H1 (cell line): ENCODE measurements around the gene KLK5. TPM values are rescaled to one million over a fixed set of nuclear protein-coding genes. Genes with fewer than 3 reads are reported as not detected.

Source experiments
- CTCF ChIA-PET: fragments of 300-600 bp; sonication (Branson Sonifier 250); formaldehyde crosslinking; loops from one replicate; lab custom pipeline; 2021; ENCODE audit not compliant: partially characterized antibody; lab: Charles Lee
- POLR2A ChIA-PET: fragments of 300-600 bp; sonication (Branson Sonifier 250); formaldehyde crosslinking; loops from one replicate; lab custom pipeline; 2021; ENCODE audit warnings: inconsistent platforms; ENCODE audit not compliant: partially characterized antibody; lab: Charles Lee
- DNase-seq, 2 experiments: peaks; one replicate each; pipeline versions ENCODE4 v3.0.0 to v3.0.0-alpha.2; 2010 to 2022; ENCODE audit warnings: low spot score in 2 of 2, low read depth in 1 of 2, mixed read lengths in 1 of 2
- FAIRE-seq: peaks from 2 replicates; lab custom pipeline; 2011; peaks lifted over from hg19 to GRCh38; lab: Jason Lieb, UNC
- H2AFZ ChIP-seq: 2 replicates; pipeline ENCODE4 v1.8.1; 2012; ENCODE audit warnings: low read length, inconsistent platforms
- H2AK5ac ChIP-seq: 2 replicates; pipeline ENCODE4 v1.6.1; 2013; ENCODE audit warnings: low read depth, low read length
- H2BK120ac ChIP-seq: replicated peaks from 2 replicates; pipeline ENCODE3; 2013; ENCODE audit warnings: low read depth, low read length, inconsistent platforms
- H2BK12ac ChIP-seq: 2 replicates; pipeline ENCODE4 v1.6.1; 2013; ENCODE audit warnings: low read depth, low read length
- H2BK15ac ChIP-seq: 2 replicates; pipeline ENCODE4 v1.6.1; 2013; ENCODE audit warnings: low read length
- H2BK20ac ChIP-seq: 2 replicates; pipeline ENCODE4 v1.6.1; 2013; ENCODE audit warnings: low read length
- H2BK5ac ChIP-seq: 2 replicates; pipeline ENCODE4 v1.6.1; 2013; ENCODE audit warnings: low read depth, low read length
- H3K14ac ChIP-seq: 2 replicates; pipeline ENCODE4 v1.6.1; 2013; ENCODE audit warnings: inconsistent platforms; ENCODE audit not compliant: insufficient read length
- H3K18ac ChIP-seq: 2 replicates; pipeline ENCODE4 v1.6.1; 2013; ENCODE audit warnings: low read length; ENCODE audit errors: extremely low read depth
- H3K23ac ChIP-seq: 2 replicates; pipeline ENCODE4 v1.6.1; 2013; ENCODE audit warnings: inconsistent platforms; ENCODE audit not compliant: insufficient read length
- H3K23me2 ChIP-seq: 2 replicates; pipeline ENCODE4 v1.6.1; 2013; ENCODE audit warnings: low read depth, low read length
- H3K27ac ChIP-seq: 2 replicates; pipeline ENCODE4 v1.6.1; 2011; ENCODE audit warnings: low read depth, low read length, inconsistent platforms
- H3K27me3 ChIP-seq, 4 experiments: replicated peaks in 1 of 4; 1 replicate in 1 of 4; 2 replicates in 3 of 4; pipeline versions ENCODE4 v1.6.1 to v1.8.1; 2011 to 2013; ENCODE audit warnings: low read length in 3 of 4, mild to moderate bottlenecking in 3 of 4, inconsistent platforms in 2 of 4, mixed read lengths in 2 of 4, moderate library complexity in 1 of 4; ENCODE audit not compliant: control insufficient read depth in 3 of 4, insufficient read depth in 3 of 4; ENCODE audit errors: extremely low read depth in 1 of 4
- H3K36me3 ChIP-seq, 4 experiments: 2 replicates each; pipeline versions ENCODE4 v1.6.1 to v1.8.1; 2011 to 2013; ENCODE audit warnings: mild to moderate bottlenecking in 4 of 4, low read length in 3 of 4, moderate library complexity in 2 of 4, control low read depth in 1 of 4, inconsistent platforms in 1 of 4; ENCODE audit not compliant: insufficient read depth in 4 of 4, control insufficient read depth in 2 of 4
- H3K4ac ChIP-seq: replicated peaks from 2 replicates; pipeline ENCODE3; 2013; ENCODE audit warnings: low read length, low read depth, mixed read lengths, inconsistent platforms; ENCODE audit not compliant: insufficient read length
- H3K4me1 ChIP-seq, 4 experiments: replicated peaks in 1 of 4; 1 replicate in 1 of 4; 2 replicates in 3 of 4; pipeline versions ENCODE4 v1.6.1 to v1.8.1; 2011 to 2013; ENCODE audit warnings: low read length in 3 of 4, inconsistent platforms in 2 of 4, mixed read lengths in 1 of 4; ENCODE audit not compliant: insufficient read depth in 4 of 4, control insufficient read depth in 3 of 4
- H3K4me2 ChIP-seq, 2 experiments: 2 replicates each; pipeline versions ENCODE4 v1.6.1 to v1.8.1; 2011 to 2013; ENCODE audit warnings: low read depth in 2 of 2, low read length in 2 of 2, control low read depth in 1 of 2, inconsistent platforms in 1 of 2, mild to moderate bottlenecking in 1 of 2; ENCODE audit not compliant: insufficient read depth in 1 of 2
- H3K4me3 ChIP-seq, 4 experiments: fragments of 200-600, 300-600 bp in 1 of 4; sonication (generic), shearing (Covaris generic), sonication (Bioruptor Twin) in 1 of 4; 2 replicates each; pipeline versions ENCODE4 v1.5.1 to v1.8.1; 2011 to 2016; ENCODE audit warnings: low read length in 4 of 4, low read depth in 3 of 4, control low read depth in 2 of 4, inconsistent platforms in 2 of 4, mild to moderate bottlenecking in 2 of 4, mixed read lengths in 1 of 4, moderate library complexity in 1 of 4; ENCODE audit not compliant: insufficient read depth in 2 of 4; ENCODE audit errors: extremely low read depth in 1 of 4
- H3K56ac ChIP-seq: replicated peaks from 2 replicates; pipeline ENCODE3; 2013; ENCODE audit warnings: low read depth, mild to moderate bottlenecking, mixed read lengths, low read length, inconsistent platforms; ENCODE audit not compliant: insufficient read length
- H3K79me1 ChIP-seq: 2 replicates; pipeline ENCODE4 v1.6.1; 2013; ENCODE audit warnings: low read depth, low read length, control low read depth
- H3K79me2 ChIP-seq, 2 experiments: 2 replicates each; pipeline versions ENCODE4 v1.6.1 to v1.8.1; 2012 to 2013; ENCODE audit warnings: low read length in 2 of 2, mild to moderate bottlenecking in 2 of 2, inconsistent platforms in 1 of 2; ENCODE audit not compliant: insufficient read depth in 2 of 2, control insufficient read depth in 1 of 2
- H3K9ac ChIP-seq, 4 experiments: replicated peaks in 1 of 4; 1 replicate in 1 of 4; 2 replicates in 3 of 4; pipeline versions ENCODE4 v1.6.1 to v1.8.1; 2011 to 2013; ENCODE audit warnings: low read depth in 3 of 4, low read length in 3 of 4, control low read depth in 2 of 4, mild to moderate bottlenecking in 2 of 4, moderate library complexity in 2 of 4, inconsistent platforms in 1 of 4; ENCODE audit errors: extremely low read depth in 1 of 4
- H3K9me3 ChIP-seq, 2 experiments: 2 replicates each; pipeline versions ENCODE4 v1.6.1 to v1.8.1; 2012 to 2013; ENCODE audit warnings: mild to moderate bottlenecking in 2 of 2, moderate library complexity in 2 of 2, control low read depth in 1 of 2, inconsistent platforms in 1 of 2, low read depth in 1 of 2, low read length in 1 of 2, mixed read lengths in 1 of 2; ENCODE audit not compliant: insufficient read depth in 2 of 2
- H4K20me1 ChIP-seq, 2 experiments: replicated peaks in 1 of 2; 2 replicates each; pipeline versions ENCODE3 to v1.8.1; 2011 to 2013; ENCODE audit warnings: inconsistent platforms in 2 of 2, low read length in 2 of 2, mild to moderate bottlenecking in 1 of 2; ENCODE audit not compliant: insufficient read depth in 2 of 2, control insufficient read depth in 1 of 2
- H4K5ac ChIP-seq: 2 replicates; pipeline ENCODE4 v1.6.1; 2013; ENCODE audit warnings: low read length, low read depth, mixed read lengths, inconsistent platforms; ENCODE audit not compliant: insufficient read length
- H4K8ac ChIP-seq: 2 replicates; pipeline ENCODE4 v1.8.0; 2013; ENCODE audit warnings: mild to moderate bottlenecking, moderate library complexity, low read length, inconsistent platforms; ENCODE audit not compliant: insufficient read depth; ENCODE audit errors: extremely low read depth
- H4K91ac ChIP-seq: replicated peaks from 2 replicates; pipeline ENCODE3; 2013; ENCODE audit warnings: low read length, mixed read lengths, inconsistent platforms; ENCODE audit not compliant: insufficient read length
- BACH1 ChIP-seq: IDR thresholded peaks from 2 replicates; pipeline ENCODE4 v1.6.1; 2012; ENCODE audit warnings: low read length, improper control_type of control experiment
- CTBP2 ChIP-seq: IDR thresholded peaks from 2 replicates; pipeline ENCODE4 v1.7.0; 2011; ENCODE audit warnings: borderline replicate concordance, mild to moderate bottlenecking, moderate library complexity, mixed read lengths, low read length; ENCODE audit not compliant: insufficient read depth, insufficient read length
- HDAC2 ChIP-seq, 2 experiments: fragments of 300-600 bp in 1 of 2; sonication (generic) in 1 of 2; IDR thresholded peaks; 2 replicates each; pipeline ENCODE4 v1.6.1; 2011 to 2012; ENCODE audit warnings: low read depth in 2 of 2, low read length in 2 of 2, mild to moderate bottlenecking in 2 of 2, moderate library complexity in 2 of 2, borderline replicate concordance in 1 of 2, inconsistent platforms in 1 of 2
- KDM5A ChIP-seq: fragments of 200-600 bp; IDR thresholded peaks from 2 replicates; pipeline ENCODE4 v1.7.1; 2012; ENCODE audit warnings: mild to moderate bottlenecking, low read length, inconsistent platforms, mixed read lengths
- RAD21 ChIP-seq, 2 experiments: IDR thresholded peaks in 1 of 2; conservative IDR thresholded peaks in 1 of 2; 2 replicates each; pipeline ENCODE4 v1.6.1; 2011; ENCODE audit warnings: low read depth in 2 of 2, low read length in 2 of 2, improper control_type of control experiment in 1 of 2, inconsistent platforms in 1 of 2, mild to moderate bottlenecking in 1 of 2, moderate library complexity in 1 of 2
- RXRA ChIP-seq: IDR thresholded peaks from 2 replicates; pipeline ENCODE4 v1.6.1; 2011; ENCODE audit warnings: low read depth, mild to moderate bottlenecking, low read length, moderate library complexity; ENCODE audit not compliant: insufficient read depth
- SAP30 ChIP-seq: fragments of 300-600 bp; sonication (generic); IDR thresholded peaks from 2 replicates; pipeline ENCODE4 v1.7.1; 2012; ENCODE audit warnings: low read length, moderate library complexity, mild to moderate bottlenecking, inconsistent platforms; ENCODE audit not compliant: insufficient read depth, insufficient replicate concordance
- SP2 ChIP-seq: IDR thresholded peaks from 2 replicates; pipeline ENCODE4 v1.6.1; 2012; ENCODE audit warnings: mild to moderate bottlenecking, low read length, inconsistent platforms
- SRF ChIP-seq: IDR thresholded peaks from 2 replicates; pipeline ENCODE4 v1.6.1; 2011; ENCODE audit warnings: mild to moderate bottlenecking, low read depth, low read length, moderate library complexity
- SUZ12 ChIP-seq: fragments of 200-600 bp; sonication (generic); IDR thresholded peaks from 2 replicates; pipeline ENCODE4 v1.6.1; 2012; ENCODE audit warnings: mild to moderate bottlenecking, inconsistent platforms, low read length, moderate library complexity, mixed read lengths
- YY1 ChIP-seq: IDR thresholded peaks from 2 replicates; pipeline ENCODE4 v1.6.1; 2011; ENCODE audit warnings: low read depth, mild to moderate bottlenecking, low read length
- WGBS, 2 experiments: shearing (Covaris generic) in 1 of 2; methylation state at CpG; one replicate each; pipeline versions ENCODE4 v1.1.6 to v1.1.7; 2013 to 2015; ENCODE audit warnings: low lambda C conversion rate in 2 of 2, mixed read lengths in 2 of 2, inconsistent platforms in 1 of 2, low coverage in 1 of 2, missing lambda C conversion rate in 1 of 2; ENCODE audit not compliant: insufficient replicate concordance in 2 of 2, insufficient coverage in 1 of 2, insufficient read length in 1 of 2; ENCODE audit errors: extremely low coverage in 1 of 2, missing lambda C conversion rate in 1 of 2; 5-methylcytosine and 5-hydroxymethylcytosine counted together
- polyA plus RNA-seq, 7 experiments: library from polyadenylated mRNA; depleted of rRNA in 3 of 7; stranded (reverse) in 5 of 7; unstranded in 2 of 7; fragments of >200 nt in 5 of 7; fragments of 200-250 nt in 2 of 7; gene quantifications; 1 replicate in 5 of 7; 2 replicates in 1 of 7; 4 replicates in 1 of 7; pipeline versions ENCODE4 v1.2.1 to v1.2.3, GENCODE V29; 2011 to 2013; ENCODE audit warnings: missing spikeins in 2 of 7, mixed read lengths in 2 of 7
- total RNA-seq: library from RNA; stranded (reverse); fragmentation: NEBNext Ultra II Directional; extraction: Animal tissue kit (Norgen Biotek cat#: 25700); gene quantifications from 2 replicates; pipeline ENCODE4 v1.2.1, GENCODE V29; 2021
- TF ChIP-seq, protein P1 (sequence below): IDR thresholded peaks from 2 replicates; pipeline ENCODE4 v1.6.1; 2012; ENCODE audit warnings: low read length, inconsistent platforms

Gene KLK5
- total and polyA plus RNA-seq, 2 of the 8 experiments (the other 6 are each of a cell fraction or from before 2014, with no cell fraction given): 0.76 to 2.0 TPM

DNA sequence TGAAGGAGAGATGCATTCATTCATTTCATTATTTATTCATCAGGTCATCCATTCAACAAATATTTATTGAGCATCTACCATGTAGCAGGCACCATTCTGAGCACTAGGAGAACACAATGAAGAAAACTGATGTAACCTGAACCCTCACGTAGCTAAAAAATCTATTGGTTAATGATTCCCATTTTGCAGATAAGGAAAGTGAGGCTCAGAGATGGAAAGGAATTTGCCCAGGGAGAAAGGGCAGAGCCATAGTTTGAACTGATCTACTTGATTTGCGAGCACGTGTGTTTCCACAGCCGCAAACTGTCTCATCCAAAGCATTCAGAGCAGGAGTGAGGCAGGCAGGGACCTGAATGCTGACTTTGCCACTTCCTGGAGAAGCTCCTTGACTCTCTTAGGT, 45.8 kb upstream of the KLK5 start:
- Histone ChIP-seq H2BK15ac (no peak overlapping the region), H4K20me1 (no peaks in the 10 kb centered on the region), H3K9me3 (no peaks in the 10 kb centered on the region), H3K14ac (no peak overlapping the region), H3K23me2 (no peaks in the 10 kb centered on the region), H3K4me2 (no peak overlapping the region), H3K4me3 (no peak overlapping the region), H3K79me2 (no peaks in the 10 kb centered on the region), H2BK12ac (no peak overlapping the region; the same call in 1 of the 2 replicates), H3K4me1 (peaks cover 0 to 20% (median 6%) of the 10 kb centered on the region in 4 experiments; a peak in 6 of 7 replicates), H3K27ac (no peak overlapping the region), H4K8ac (no peak overlapping the region), H4K5ac (no peak overlapping the region), H2BK120ac (no peak overlapping the region), H3K56ac (no peak overlapping the region), H3K4ac (no peak overlapping the region), H2BK5ac (no peak overlapping the region), H4K91ac (no peak overlapping the region), H3K18ac (no peak overlapping the region), H2AK5ac (no peak overlapping the region), H3K36me3 (no peaks in the 10 kb centered on the region), H3K23ac (no peak overlapping the region), H3K27me3 (no peaks in the 10 kb centered on the region; a peak in 1 of 7 replicates), H2BK20ac (no peak overlapping the region), H2AFZ (no peak overlapping the region), H3K79me1 (no peaks in the 10 kb centered on the region), H3K9ac (no peak overlapping the region)
- POLR2A ChIA-PET: no interaction called here
- 89% methylated on average over 4 of the region's 4 CpGs; no CpG with 5 or more reads in 1 of the 2 experiments for WGBS, 2 experiments
- CTCF ChIA-PET: interaction anchor here (0.7 to 3.6 kb wide), 3 partner anchors 15 to 98 kb away, joined by 3 to 19 read pairs (median 3); no protein-coding TSS in a partner anchor
- FAIRE-seq (no peak), DNase-seq (no peak)
- no peak for TF ChIP-seq BACH1
- no peak for TF ChIP-seq YY1
- no peak for TF ChIP-seq RAD21 (IDR thresholded peaks at IDR 0.05 in 1 of 2, conservative IDR thresholded peaks at IDR 0.05 in 1 of 2; ENCODE audit: low read depth in 2 of 2, low read length in 2 of 2)
- TF ChIP-seq SAP30: no peak
- TF ChIP-seq SUZ12: no peak
- TF ChIP-seq SRF: no peak
- no peak for TF ChIP-seq SP2
- TF ChIP-seq KDM5A: no peak
- no peak for TF ChIP-seq CTBP2
- TF ChIP-seq, protein P1, sequence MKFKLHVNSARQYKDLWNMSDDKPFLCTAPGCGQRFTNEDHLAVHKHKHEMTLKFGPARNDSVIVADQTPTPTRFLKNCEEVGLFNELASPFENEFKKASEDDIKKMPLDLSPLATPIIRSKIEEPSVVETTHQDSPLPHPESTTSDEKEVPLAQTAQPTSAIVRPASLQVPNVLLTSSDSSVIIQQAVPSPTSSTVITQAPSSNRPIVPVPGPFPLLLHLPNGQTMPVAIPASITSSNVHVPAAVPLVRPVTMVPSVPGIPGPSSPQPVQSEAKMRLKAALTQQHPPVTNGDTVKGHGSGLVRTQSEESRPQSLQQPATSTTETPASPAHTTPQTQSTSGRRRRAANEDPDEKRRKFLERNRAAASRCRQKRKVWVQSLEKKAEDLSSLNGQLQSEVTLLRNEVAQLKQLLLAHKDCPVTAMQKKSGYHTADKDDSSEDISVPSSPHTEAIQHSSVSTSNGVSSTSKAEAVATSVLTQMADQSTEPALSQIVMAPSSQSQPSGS: no peak
- no peak for TF ChIP-seq HDAC2 (IDR thresholded peaks at IDR 0.05; ENCODE audit: borderline replicate concordance in 1 of 2, low read depth in 2 of 2, low read length in 2 of 2)
- no peak for TF ChIP-seq RXRA
